ENCODE results near the gene FLYWCH1.

FLYWCH1 gene, protein sequence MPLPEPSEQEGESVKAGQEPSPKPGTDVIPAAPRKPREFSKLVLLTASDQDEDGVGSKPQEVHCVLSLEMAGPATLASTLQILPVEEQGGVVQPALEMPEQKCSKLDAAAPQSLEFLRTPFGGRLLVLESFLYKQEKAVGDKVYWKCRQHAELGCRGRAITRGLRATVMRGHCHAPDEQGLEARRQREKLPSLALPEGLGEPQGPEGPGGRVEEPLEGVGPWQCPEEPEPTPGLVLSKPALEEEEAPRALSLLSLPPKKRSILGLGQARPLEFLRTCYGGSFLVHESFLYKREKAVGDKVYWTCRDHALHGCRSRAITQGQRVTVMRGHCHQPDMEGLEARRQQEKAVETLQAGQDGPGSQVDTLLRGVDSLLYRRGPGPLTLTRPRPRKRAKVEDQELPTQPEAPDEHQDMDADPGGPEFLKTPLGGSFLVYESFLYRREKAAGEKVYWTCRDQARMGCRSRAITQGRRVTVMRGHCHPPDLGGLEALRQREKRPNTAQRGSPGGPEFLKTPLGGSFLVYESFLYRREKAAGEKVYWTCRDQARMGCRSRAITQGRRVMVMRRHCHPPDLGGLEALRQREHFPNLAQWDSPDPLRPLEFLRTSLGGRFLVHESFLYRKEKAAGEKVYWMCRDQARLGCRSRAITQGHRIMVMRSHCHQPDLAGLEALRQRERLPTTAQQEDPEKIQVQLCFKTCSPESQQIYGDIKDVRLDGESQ

GRCh38 chr16:2911638-2912329, at the start of gene FLYWCH1:
TSS of gene FLYWCH1 (plus strand) at chr16:2911931. CDS start at chr16:2929686, 17,755 bp downstream.
- DNase-seq (ENCODE audit: low spot score) = peak; percentile 88

DNA sequence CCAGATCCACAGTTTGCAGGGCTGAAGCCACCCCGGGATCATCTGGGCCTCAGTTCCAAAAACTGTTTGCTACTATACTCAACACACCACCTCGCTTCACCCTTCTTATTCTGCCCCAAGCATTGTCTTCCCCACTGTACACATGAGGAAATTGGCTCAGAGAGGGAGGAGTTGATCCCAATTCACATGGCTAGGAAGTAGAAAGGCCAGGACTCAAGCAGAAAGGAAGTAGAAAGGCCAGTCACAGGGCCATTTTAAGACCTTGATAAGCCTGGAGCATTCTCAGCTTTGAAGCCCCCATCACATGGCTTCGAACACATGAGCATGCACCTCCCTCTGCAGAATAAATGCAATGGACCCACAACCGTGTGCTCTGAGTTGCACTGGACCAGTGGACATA, 46.1 kb upstream of the FLYWCH1 start:
- no peak for DNase-seq (ENCODE audit: low spot score)

- no peak for DNase-seq (ENCODE audit: low spot score)
Measured at GRCh38 chr16:2866431-2866830, 45.3 kb upstream of the FLYWCH1 start.

- DNase-seq (ENCODE audit: low spot score) = no peak
Measured at GRCh38 chr16:2867661-2867986, 44.1 kb upstream of the FLYWCH1 start.

- DNase-seq (ENCODE audit: low spot score) = peak; percentile 93
Measured at GRCh38 chr16:2867987-2868789, 43.5 kb upstream of the FLYWCH1 start.

DNA sequence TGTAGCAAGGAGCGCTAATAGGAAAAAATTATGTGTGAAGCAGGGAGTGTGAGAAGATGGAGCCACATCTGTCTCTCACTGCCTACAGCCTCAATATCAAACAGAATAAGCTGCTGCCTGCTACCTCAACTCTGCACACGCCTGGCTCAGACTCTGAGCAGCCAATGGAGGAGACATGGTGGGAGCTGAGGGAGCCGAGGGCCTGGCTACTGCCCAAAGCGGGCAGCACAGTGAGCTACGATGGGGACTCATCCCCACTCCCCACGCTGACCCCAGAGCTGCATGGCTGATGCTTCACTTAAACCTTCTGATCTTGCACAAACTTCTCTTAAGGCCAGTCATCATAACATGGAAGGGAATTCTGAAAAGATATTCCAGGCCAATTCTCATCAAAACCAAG, 39.8 kb upstream of the FLYWCH1 start:
- DNase-seq (ENCODE audit: low spot score) = no peak

GRCh38 chr16:2874032-2874911, 37.5 kb upstream of the FLYWCH1 start:
- no peak for DNase-seq (ENCODE audit: low spot score)

GRCh38 chr16:2874912-2875362, 36.8 kb upstream of the FLYWCH1 start:
- DNase-seq (ENCODE audit: low spot score) = peak; percentile 58

- DNase-seq (ENCODE audit: low spot score) = no peak
Measured at GRCh38 chr16:2879854-2880508, 31.8 kb upstream of the FLYWCH1 start.

DNA sequence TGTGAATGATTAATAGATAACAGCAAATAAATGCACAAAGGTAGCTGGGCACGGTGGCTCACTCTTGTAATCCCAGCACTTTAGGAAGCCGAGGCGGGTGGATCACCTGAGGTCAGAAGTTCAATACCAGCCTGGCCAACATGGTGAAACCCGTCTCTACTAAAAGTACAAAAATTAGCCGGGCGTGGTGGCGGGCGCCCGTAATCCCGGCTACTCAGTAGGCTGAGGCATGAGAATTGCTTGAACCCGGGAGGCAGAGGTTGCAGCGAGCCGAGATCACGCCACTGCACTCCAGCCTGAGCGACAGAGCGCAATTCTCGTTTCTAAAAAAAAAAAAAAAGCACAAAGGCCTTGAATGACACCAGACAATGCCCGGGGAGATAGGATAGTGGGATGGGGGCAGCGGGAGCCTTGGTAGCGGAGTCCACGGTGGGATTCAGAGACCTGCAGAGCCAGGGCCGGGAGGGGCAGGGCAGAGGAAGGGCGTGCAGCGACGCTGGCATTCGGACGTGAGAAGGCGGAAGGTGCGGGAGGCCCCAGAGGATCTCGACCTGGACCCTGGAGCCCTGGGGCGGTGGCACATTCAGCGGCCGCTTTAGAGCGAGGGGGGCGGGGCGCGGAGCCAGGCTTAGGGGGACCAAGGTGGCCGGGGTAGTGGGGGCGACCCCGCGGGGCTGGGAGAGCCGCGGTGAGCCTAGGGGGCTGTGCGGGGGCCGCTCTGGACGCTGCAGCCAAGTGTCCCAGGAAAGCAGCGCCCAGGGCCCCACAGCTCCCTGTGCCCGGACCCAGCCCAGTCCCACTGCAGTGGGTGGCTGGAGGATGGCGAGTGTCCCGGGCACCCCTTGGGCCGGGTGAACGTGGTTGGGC, 29.7 kb upstream of the FLYWCH1 start:
- no peak for DNase-seq (ENCODE audit: low spot score)

DNA sequence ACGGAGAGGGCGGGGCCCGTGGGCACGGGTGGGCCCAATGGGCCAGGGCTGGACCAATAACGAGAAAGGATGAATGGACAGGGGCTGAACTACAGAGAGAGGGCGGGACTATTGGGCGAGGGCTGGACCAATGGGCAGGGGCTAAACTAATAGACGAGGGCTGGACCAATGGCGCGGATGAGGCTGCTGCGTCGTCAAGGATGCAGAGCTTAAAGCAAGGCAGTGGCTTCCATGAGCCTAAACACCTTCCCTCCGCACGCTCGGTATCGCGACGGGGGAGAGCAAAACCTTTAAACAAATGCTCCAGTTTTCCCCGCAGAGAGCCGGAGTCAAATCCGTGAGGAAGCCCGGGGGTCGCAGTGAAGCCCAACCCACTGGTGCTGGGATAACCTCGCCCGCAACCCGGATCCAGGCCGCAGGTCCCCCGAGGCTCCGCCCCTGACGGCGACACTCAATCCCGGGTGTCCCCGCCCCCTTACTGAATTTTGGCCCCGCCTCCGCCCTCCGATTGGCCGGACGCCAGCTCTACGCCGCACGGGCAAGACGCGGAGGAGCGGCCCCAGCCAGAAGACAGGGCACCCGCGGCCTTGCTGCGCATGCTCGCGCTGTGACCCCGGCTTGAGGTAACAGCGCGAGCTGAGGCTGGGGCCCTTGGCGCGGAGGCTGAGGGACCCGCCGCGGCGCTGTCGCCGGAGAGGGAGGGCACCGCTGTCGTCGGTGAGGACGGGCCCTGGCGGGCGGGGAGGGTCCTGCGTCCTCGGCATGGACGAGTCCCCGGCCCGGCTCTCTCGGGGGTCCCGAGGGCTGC, 28.9 kb upstream of the FLYWCH1 start, which contains the start of gene FLYWCH2:
FLYWCH2 (plus strand) TSS at position 566 of the 808 bp plus-strand sequence. CDS start 13,235 bp downstream, outside the sequence.
- peak; percentile 94 for DNase-seq (ENCODE audit: low spot score)

- no peak for DNase-seq (ENCODE audit: low spot score)
Measured at GRCh38 chr16:2883458-2883908, 28.2 kb upstream of the FLYWCH1 start.

- DNase-seq (ENCODE audit: low spot score) = no peak
Measured at GRCh38 chr16:2884041-2884451, 27.7 kb upstream of the FLYWCH1 start.

DNA sequence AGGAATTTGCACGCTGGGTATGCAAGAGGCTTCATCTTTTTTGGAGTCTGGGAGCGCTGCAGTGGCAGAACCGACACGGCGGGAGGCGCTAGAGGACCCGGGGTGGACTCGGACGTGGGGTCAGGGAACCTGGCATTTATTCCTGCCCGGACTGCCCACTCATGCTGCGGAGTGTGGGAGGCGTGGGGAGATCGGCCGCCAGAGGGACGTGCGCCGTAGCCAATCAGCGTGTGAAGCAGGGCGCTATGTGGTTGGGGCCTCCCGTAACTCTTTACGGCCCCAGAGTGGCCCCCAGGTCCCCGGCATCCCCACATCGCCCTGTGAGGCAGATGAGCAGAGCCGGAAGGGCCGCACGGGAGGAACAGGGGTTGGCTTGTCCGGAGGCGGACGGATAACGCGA, 17.5 kb upstream of the FLYWCH1 start:
- DNase-seq (ENCODE audit: low spot score) = no peak

GRCh38 chr16:2895813-2896212, 15.9 kb upstream of the FLYWCH1 start:
- DNase-seq (ENCODE audit: low spot score) = no peak

- DNase-seq (ENCODE audit: low spot score) = no peak
Measured at GRCh38 chr16:2896480-2897010, 15.2 kb upstream of the FLYWCH1 start.

GRCh38 chr16:2897110-2897509, 14.6 kb upstream of the FLYWCH1 start:
- no peak for DNase-seq (ENCODE audit: low spot score)
